ENCODE results near the gene ACTG1. TPM values are rescaled to one million over a fixed set of nuclear protein-coding genes. Genes with fewer than 3 reads are reported as not detected.

The ACTG1 gene
- total and polyA plus RNA-seq, 2 experiments from 2014 or later, result 1,036 to 2,883 TPM

- Histone ChIP-seq H3K4me3 (peak overlapping the region; percentile 100), H3K27ac (peak overlapping the region; percentile 100), H3K27me3 (no peaks in the 10 kb centered on the region), H3K36me3 (peaks cover 35% of the 10 kb centered on the region), H3K4me1 (ENCODE audit: low read depth) (peaks cover 20% of the 10 kb centered on the region), H3K9me3 (ENCODE audit: low read depth) (no peaks in the 10 kb centered on the region)
- no peak for TF ChIP-seq CTCF (IDR thresholded peaks at IDR 0.05; ENCODE audit: low read depth, low read length)
- DNase-seq (ENCODE audit: low read depth in 1 of 2, low spot score in 1 of 2), result peak in 1 of 2 donors; percentile 40
Observed at GRCh38 chr17:81511554-81511803, 1.1 kb downstream of the ACTG1 start.

GRCh38 chr17:81510785-81511553 is 1.6 kb downstream of the ACTG1 start:
- TF ChIP-seq CTCF (IDR thresholded peaks at IDR 0.05; ENCODE audit: low read depth, low read length), result no peak
- peak overlapping the region; percentile 100 for H3K27ac ChIP-seq
- peaks cover 15% of the 10 kb centered on the region for H3K4me1 ChIP-seq (ENCODE audit: low read depth)
- peak overlapping the region; percentile 100 for H3K4me3 ChIP-seq
- H3K27me3 ChIP-seq, result no peaks in the 10 kb centered on the region
- no peaks in the 10 kb centered on the region for H3K9me3 ChIP-seq (ENCODE audit: low read depth)
- H3K36me3 ChIP-seq, result peaks cover 35% of the 10 kb centered on the region
- peak; percentile 55 to 64 for DNase-seq (ENCODE audit: low read depth in 1 of 2, low spot score in 1 of 2)

- Histone ChIP-seq H3K4me1 (ENCODE audit: low read depth) (peaks cover 9% of the 10 kb centered on the region), H3K36me3 (peaks cover 35% of the 10 kb centered on the region), H3K27ac (peak overlapping the region; percentile 100), H3K4me3 (peak overlapping the region; percentile 100), H3K9me3 (ENCODE audit: low read depth) (no peaks in the 10 kb centered on the region), H3K27me3 (no peaks in the 10 kb centered on the region)
- no peak for TF ChIP-seq CTCF (IDR thresholded peaks at IDR 0.05; ENCODE audit: low read depth, low read length)
- peak; percentile 43 to 49 for DNase-seq (ENCODE audit: low read depth in 1 of 2, low spot score in 1 of 2)
Observed at GRCh38 chr17:81509972-81510784, 2.4 kb downstream of the ACTG1 start.

- DNase-seq (ENCODE audit: low read depth in 1 of 2, low spot score in 1 of 2), result peak; percentile 59 to 61
- H3K4me3 ChIP-seq, result peak overlapping the region; percentile 100
- H3K4me1 ChIP-seq (ENCODE audit: low read depth), result peaks cover 9% of the 10 kb centered on the region
- H3K27me3 ChIP-seq, result no peaks in the 10 kb centered on the region
- H3K36me3 ChIP-seq, result peaks cover 35% of the 10 kb centered on the region
- no peaks in the 10 kb centered on the region for H3K9me3 ChIP-seq (ENCODE audit: low read depth)
- peak overlapping the region; percentile 100 for H3K27ac ChIP-seq
- no peak for TF ChIP-seq CTCF (IDR thresholded peaks at IDR 0.05; ENCODE audit: low read depth, low read length)
Observed at GRCh38 chr17:81509207-81509971, 3.2 kb downstream of the ACTG1 start.

- Histone ChIP-seq H3K4me1 (ENCODE audit: low read depth) (peaks cover 9% of the 10 kb centered on the region), H3K9me3 (ENCODE audit: low read depth) (no peaks in the 10 kb centered on the region), H3K27ac (peak overlapping the region; percentile 100), H3K4me3 (peak overlapping the region; percentile 100), H3K36me3 (peaks cover 35% of the 10 kb centered on the region), H3K27me3 (no peaks in the 10 kb centered on the region)
- TF ChIP-seq CTCF (IDR thresholded peaks at IDR 0.05; ENCODE audit: low read depth, low read length), result no peak
- peak; percentile 66 to 77 for DNase-seq (ENCODE audit: low read depth in 1 of 2, low spot score in 1 of 2)
Observed at GRCh38 chr17:81508639-81509206, 3.9 kb downstream of the ACTG1 start.
